ENCODE results near the gene TIPARP.

DNA sequence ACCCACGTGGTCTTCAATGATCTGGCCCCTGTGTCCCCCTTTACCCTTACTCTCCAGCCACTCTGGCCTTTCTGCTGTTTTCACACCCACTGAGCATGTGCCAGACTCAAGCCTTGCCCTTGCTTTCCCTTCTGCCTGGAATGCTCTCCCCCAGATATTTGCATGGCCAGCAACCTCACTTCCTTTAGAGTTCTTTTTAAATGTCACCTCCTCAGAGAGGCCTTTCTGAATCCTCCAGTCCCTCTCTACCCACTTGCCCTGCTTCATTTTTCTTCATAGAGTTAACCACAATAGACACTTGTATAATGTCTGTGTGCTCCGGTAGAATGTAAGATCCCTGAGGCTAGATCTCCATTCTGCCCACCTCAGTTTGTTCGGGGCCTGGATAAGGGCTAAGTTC is 39.4 kb upstream of the TIPARP start:
- TF ChIP-seq, protein P1, sequence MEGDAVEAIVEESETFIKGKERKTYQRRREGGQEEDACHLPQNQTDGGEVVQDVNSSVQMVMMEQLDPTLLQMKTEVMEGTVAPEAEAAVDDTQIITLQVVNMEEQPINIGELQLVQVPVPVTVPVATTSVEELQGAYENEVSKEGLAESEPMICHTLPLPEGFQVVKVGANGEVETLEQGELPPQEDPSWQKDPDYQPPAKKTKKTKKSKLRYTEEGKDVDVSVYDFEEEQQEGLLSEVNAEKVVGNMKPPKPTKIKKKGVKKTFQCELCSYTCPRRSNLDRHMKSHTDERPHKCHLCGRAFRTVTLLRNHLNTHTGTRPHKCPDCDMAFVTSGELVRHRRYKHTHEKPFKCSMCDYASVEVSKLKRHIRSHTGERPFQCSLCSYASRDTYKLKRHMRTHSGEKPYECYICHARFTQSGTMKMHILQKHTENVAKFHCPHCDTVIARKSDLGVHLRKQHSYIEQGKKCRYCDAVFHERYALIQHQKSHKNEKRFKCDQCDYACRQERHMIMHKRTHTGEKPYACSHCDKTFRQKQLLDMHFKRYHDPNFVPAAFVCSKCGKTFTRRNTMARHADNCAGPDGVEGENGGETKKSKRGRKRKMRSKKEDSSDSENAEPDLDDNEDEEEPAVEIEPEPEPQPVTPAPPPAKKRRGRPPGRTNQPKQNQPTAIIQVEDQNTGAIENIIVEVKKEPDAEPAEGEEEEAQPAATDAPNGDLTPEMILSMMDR (IDR thresholded peaks at IDR 0.05): no peak
- TF ChIP-seq POLR2A (IDR thresholded peaks at IDR 0.05) (no peak), POLR2AphosphoS5 (IDR thresholded peaks at IDR 0.05) (no peak), EP300 (IDR thresholded peaks at IDR 0.05) (no peak)

Measured in sigmoid colon (tissue), 4 donors.